GM10266 (cell line): ENCODE measurements around the gene NRL.

Source experiments
- DNase-seq: peaks from one replicate; pipeline ENCODE4 v3.0.0; 2012; ENCODE audit errors: extremely low spot score
- CTCF ChIP-seq: IDR thresholded peaks from 2 replicates; pipeline ENCODE4 v1.5.1; 2012; ENCODE audit warnings: mild to moderate bottlenecking, low read depth; ENCODE audit not compliant: control insufficient read depth, insufficient read depth; ENCODE audit errors: missing control alignments

NRL gene

GRCh38 chr14:24077086-24077485 lies 37.7 kb downstream of the NRL start:
- no peak for DNase-seq
- no peak for TF ChIP-seq CTCF

GRCh38 chr14:24076302-24076601 lies 38.5 kb downstream of the NRL start:
- TF ChIP-seq CTCF = no peak
- DNase-seq = no peak

GRCh38 chr14:24075485-24076301 lies 39.1 kb downstream of the NRL start:
- no peak for TF ChIP-seq CTCF
- DNase-seq = peak; percentile 52

- no peak for TF ChIP-seq CTCF
- no peak for DNase-seq
These were observed 39.9 kb downstream of the NRL start for GRCh38 chr14:24074625-24075484.

GRCh38 chr14:24072881-24073877 lies 41.6 kb downstream of the NRL start:
- no peak for DNase-seq
- no peak for TF ChIP-seq CTCF

GRCh38 chr14:24072436-24072835 lies 42.3 kb downstream of the NRL start:
- TF ChIP-seq CTCF = no peak
- no peak for DNase-seq
